Measurements from ENCODE around the gene TPSD1. TPM values are rescaled to one million over a fixed set of nuclear protein-coding genes. Genes with fewer than 3 reads are reported as not detected.
"Not testable (repeated sequence)": the region's sequence is repeated elsewhere in the genome, so short reads cannot be mapped to it uniquely, and the experiment has no call there.

TPSD1 gene
- total RNA-seq, 2 donors from 2014 or later = 1.6 TPM; not detected in 1

GRCh38 chr16:1271380-1271723 is 15.5 kb downstream of the TPSD1 start:
- Histone ChIP-seq H3K27ac (no peak overlapping the region), H3K9me3 (no peaks in the 10 kb centered on the region), H3K36me3 (replicated peaks in 1 of 2; ENCODE audit: insufficient read depth in 1 of 2, low read depth in 2 of 2) (no peaks in the 10 kb centered on the region), H3K27me3 (no peaks in the 10 kb centered on the region), H3K4me3 (no peak overlapping the region), H3K4me1 (peaks cover 11% of the 10 kb centered on the region)
- no peak for ATAC-seq
- no peak for DNase-seq
- intact Hi-C loops (cut with DNase I) = no loop called here
- TF ChIP-seq POLR2A (IDR thresholded peaks at IDR 0.05) (no peak), CTCF (IDR thresholded peaks at IDR 0.05) (no peak)
- WGBS, 2 donors = 65 to 69% methylated on average over 11 of the region's 12 CpGs

GRCh38 chr16:1271724-1272413 is 16.0 kb downstream of the TPSD1 start:
- DNase-seq = peak; percentile 42 to 64 (median 59)
- 8 to 12% methylated on average over 11 to 19 of the region's 19 CpGs for WGBS, 2 donors
- ATAC-seq = peak; percentile 47
- H3K27me3 ChIP-seq; H3K9me3 ChIP-seq; H3K4me3 ChIP-seq; H3K36me3 ChIP-seq (replicated peaks in 1 of 2; ENCODE audit: insufficient read depth in 1 of 2, low read depth in 2 of 2); H3K27ac ChIP-seq; intact Hi-C loops (cut with DNase I): not testable (repeated sequence)
- H3K4me1 ChIP-seq = peaks cover 11% of the 10 kb centered on the region

GRCh38 chr16:1272453-1273198 is 16.8 kb downstream of the TPSD1 start:
- intact Hi-C loops (cut with DNase I) = no loop called here
- no peaks in the 10 kb centered on the region for H3K36me3 ChIP-seq (replicated peaks in 1 of 2; ENCODE audit: insufficient read depth in 1 of 2, low read depth in 2 of 2)
- no peak overlapping the region for H3K27ac ChIP-seq
- 64% methylated on average over 4 to 9 of the region's 9 CpGs for WGBS, 2 donors
- H3K9me3 ChIP-seq = no peaks in the 10 kb centered on the region
- peaks cover 11% of the 10 kb centered on the region for H3K4me1 ChIP-seq
- TF ChIP-seq POLR2A (IDR thresholded peaks at IDR 0.05) (no peak), CTCF (IDR thresholded peaks at IDR 0.05) (no peak)
- ATAC-seq (no peak), DNase-seq (no peak)
- no peak overlapping the region for H3K4me3 ChIP-seq
- no peaks in the 10 kb centered on the region for H3K27me3 ChIP-seq

- H3K9me3 ChIP-seq = no peaks in the 10 kb centered on the region
- DNase-seq = no peak
- H3K27me3 ChIP-seq = no peaks in the 10 kb centered on the region
Measured at GRCh38 chr16:1273816-1274215, 17.9 kb downstream of the TPSD1 start.

More at GRCh38 chr16:1273816-1274215, 17.9 kb downstream of the TPSD1 start:
- 82 to 92% methylated on average over 6 to 14 of the region's 15 CpGs for WGBS, 2 donors
- no peaks in the 10 kb centered on the region for H3K36me3 ChIP-seq (replicated peaks in 1 of 2; ENCODE audit: insufficient read depth in 1 of 2, low read depth in 2 of 2)
- ATAC-seq = no peak
- TF ChIP-seq POLR2A (IDR thresholded peaks at IDR 0.05) = no peak
- no peak for TF ChIP-seq CTCF (IDR thresholded peaks at IDR 0.05)
- peaks cover 11% of the 10 kb centered on the region for H3K4me1 ChIP-seq
- H3K4me3 ChIP-seq = no peak overlapping the region
- intact Hi-C loops (cut with DNase I) = no loop called here
- H3K27ac ChIP-seq = no peak overlapping the region
